Liver (tissue), 9 donors: ENCODE data around the gene XXYLT1. TPM values are rescaled to one million over a fixed set of nuclear protein-coding genes. Genes with fewer than 3 reads are reported as not detected.
A peak's percentile ranks its signal among the peaks of the same experiment; 100 is the strongest.

Source experiments
- DNase-seq: peaks from one replicate; pipeline ENCODE4 v3.0.0-alpha.2; 2017; ENCODE audit warnings: low spot score
- H3K27ac ChIP-seq, 2 donors: one replicate each; pipeline ENCODE4 v1.7.0; 2013; ENCODE audit warnings: inconsistent platforms in 2 of 2, low read length in 2 of 2, control low read depth in 1 of 2, low read depth in 1 of 2, mild to moderate bottlenecking in 1 of 2
- H3K27me3 ChIP-seq, 4 donors: one replicate each; pipeline versions ENCODE4 v1.6.1 to v1.7.0; 2013; ENCODE audit warnings: low read length in 3 of 4, inconsistent platforms in 1 of 4, mild to moderate bottlenecking in 1 of 4, moderate library complexity in 1 of 4; ENCODE audit not compliant: control insufficient read depth in 4 of 4, insufficient read depth in 4 of 4
- H3K36me3 ChIP-seq, 4 donors: one replicate each; pipeline versions ENCODE4 v1.6.1 to v1.7.0; 2013; ENCODE audit warnings: low read length in 3 of 4, mild to moderate bottlenecking in 3 of 4, low read depth in 1 of 4, moderate library complexity in 1 of 4; ENCODE audit not compliant: control insufficient read depth in 4 of 4, insufficient read depth in 3 of 4
- H3K4me1 ChIP-seq, 4 donors: one replicate each; pipeline versions ENCODE4 v1.6.1 to v1.7.0; 2013; ENCODE audit warnings: low read length in 3 of 4, mild to moderate bottlenecking in 3 of 4, moderate library complexity in 1 of 4; ENCODE audit not compliant: control insufficient read depth in 4 of 4, insufficient read depth in 4 of 4
- H3K4me3 ChIP-seq, 3 donors: one replicate each; pipeline versions ENCODE4 v1.6.1 to v1.7.0; 2013; ENCODE audit warnings: low read length in 3 of 3, control low read depth in 1 of 3, low read depth in 1 of 3, mild to moderate bottlenecking in 1 of 3
- H3K9ac ChIP-seq, 2 donors: one replicate each; pipeline ENCODE4 v1.7.0; 2013; ENCODE audit warnings: low read length in 2 of 2, mild to moderate bottlenecking in 2 of 2, moderate library complexity in 2 of 2, control low read depth in 1 of 2, low read depth in 1 of 2
- H3K9me3 ChIP-seq, 4 donors: one replicate each; pipeline versions ENCODE4 v1.6.1 to v1.7.0; 2013; ENCODE audit warnings: low read length in 3 of 4; ENCODE audit not compliant: control insufficient read depth in 4 of 4
- ATF3 ChIP-seq: IDR thresholded peaks from 2 replicates; pipeline ENCODE4 v1.6.1; 2016; ENCODE audit warnings: antibody characterized with exemption
- FOXA1 ChIP-seq: IDR thresholded peaks from 2 replicates; pipeline ENCODE4 v1.6.1; 2016; ENCODE audit warnings: antibody characterized with exemption
- FOXA2 ChIP-seq: IDR thresholded peaks from 2 replicates; pipeline ENCODE4 v1.6.1; 2016; ENCODE audit warnings: antibody characterized with exemption
- GABPA ChIP-seq, 2 donors: IDR thresholded peaks in 1 of 2; conservative IDR thresholded peaks in 1 of 2; 2 replicates each; pipeline ENCODE4 v1.6.1; 2016; ENCODE audit warnings: antibody characterized with exemption in 2 of 2, mild to moderate bottlenecking in 1 of 2, moderate library complexity in 1 of 2
- HNF4A ChIP-seq, 2 donors: conservative IDR thresholded peaks; 2 replicates each; pipeline ENCODE4 v1.6.1; 2016; ENCODE audit warnings: antibody characterized with exemption in 2 of 2, mild to moderate bottlenecking in 2 of 2
- HNF4G ChIP-seq: IDR thresholded peaks from 2 replicates; pipeline ENCODE4 v1.6.1; 2016; ENCODE audit warnings: antibody characterized with exemption
- MAX ChIP-seq: IDR thresholded peaks from 2 replicates; pipeline ENCODE4 v1.6.1; 2016; ENCODE audit warnings: antibody characterized with exemption
- NR2F2 ChIP-seq: IDR thresholded peaks from 2 replicates; pipeline ENCODE4 v1.6.1; 2016; ENCODE audit warnings: antibody characterized with exemption
- RAD21 ChIP-seq, 2 donors: IDR thresholded peaks; 2 replicates each; pipeline ENCODE4 v1.6.1; 2016; ENCODE audit warnings: antibody characterized with exemption in 2 of 2, mild to moderate bottlenecking in 2 of 2
- REST ChIP-seq: IDR thresholded peaks from 2 replicates; pipeline ENCODE4 v1.6.1; 2016; ENCODE audit warnings: antibody characterized with exemption, mild to moderate bottlenecking
- RXRA ChIP-seq, 2 donors: IDR thresholded peaks; 2 replicates each; pipeline ENCODE4 v1.6.1; 2017 to 2018; ENCODE audit warnings: antibody characterized with exemption in 2 of 2, mild to moderate bottlenecking in 1 of 2
- SP1 ChIP-seq: IDR thresholded peaks from 2 replicates; pipeline ENCODE4 v1.6.1; 2018; ENCODE audit warnings: antibody characterized with exemption, mild to moderate bottlenecking
- TAF1 ChIP-seq: conservative IDR thresholded peaks from 2 replicates; pipeline ENCODE4 v1.6.1; 2016; ENCODE audit warnings: antibody characterized with exemption, mild to moderate bottlenecking
- ZBTB33 ChIP-seq: IDR thresholded peaks from 2 replicates; pipeline ENCODE4 v1.6.1; 2016; ENCODE audit warnings: antibody characterized with exemption
- WGBS: extraction: QIAGEN DNeasy Blood & Tissue Kit; methylation state at CpG from one replicate; pipeline ENCODE4 v1.1.7; 2013; 5-methylcytosine and 5-hydroxymethylcytosine counted together
- polyA plus RNA-seq, 2 donors: library from polyadenylated mRNA; stranded (reverse) in 1 of 2; unstranded in 1 of 2; fragments of 200-250 nt in 1 of 2; fragments of >200 nt in 1 of 2; fragmentation: Nextera tagmentation in 1 of 2; extraction: Ambion mirVana in 1 of 2; gene quantifications; one replicate each; pipeline versions ENCODE4 v1.2.1 to v1.2.3, GENCODE V29; 2013 to 2015
- total RNA-seq, 2 donors: library from RNA; depleted of rRNA; stranded (reverse); fragments of >200 nt; gene quantifications; one replicate each; pipeline ENCODE4 v1.2.3, GENCODE V29; 2014
- donor health status: healthy.
- donor health status: healthy.
- donor health status: healthy.
- donor health status: healthy.
- donor health status: healthy.

XXYLT1 gene
- total and polyA plus RNA-seq, 4 donors: 0.93 to 7.6 (median 2.8) TPM

- H3K4me1 ChIP-seq: peaks cover 0 to 2% (median 0%) of the 10 kb centered on the region in 4 donors
- H3K4me3 ChIP-seq: no peak overlapping the region
- no peak for DNase-seq
- H3K36me3 ChIP-seq: no peaks in the 10 kb centered on the region
- no peak overlapping the region for H3K9ac ChIP-seq
- no peaks in the 10 kb centered on the region for H3K9me3 ChIP-seq
- WGBS: 73% methylated on average over 17 of the region's 17 CpGs
- H3K27ac ChIP-seq: peak overlapping the region in 1 of 2 donors; percentile 24
- TF ChIP-seq FOXA1 (no peak), REST (no peak)
- no peaks in the 10 kb centered on the region for H3K27me3 ChIP-seq
These were observed 123.3 kb downstream of the XXYLT1 start for GRCh38 chr3:195147649-195148080.

GRCh38 chr3:195146131-195146530 is 124.8 kb downstream of the XXYLT1 start:
- Histone ChIP-seq H3K4me3 (no peak overlapping the region), H3K4me1 (peaks cover 0 to 2% (median 0%) of the 10 kb centered on the region in 4 donors), H3K9me3 (peaks cover 0 to 3% (median 0%) of the 10 kb centered on the region in 4 donors), H3K27me3 (no peaks in the 10 kb centered on the region), H3K36me3 (no peaks in the 10 kb centered on the region), H3K9ac (no peak overlapping the region), H3K27ac (no peak overlapping the region)
- no peak for TF ChIP-seq ZBTB33
- TF ChIP-seq SP1: no peak
- no peak for TF ChIP-seq ATF3
- TF ChIP-seq MAX: no peak
- TF ChIP-seq HNF4A (conservative IDR thresholded peaks at IDR 0.05): no peak
- no peak for TF ChIP-seq FOXA2
- TF ChIP-seq RAD21 (IDR thresholded peaks at IDR 0.05): no peak
- no peak for TF ChIP-seq TAF1
- TF ChIP-seq HNF4G: no peak
- no peak for TF ChIP-seq FOXA1
- TF ChIP-seq RXRA (IDR thresholded peaks at IDR 0.05): no peak
- no peak for TF ChIP-seq GABPA (IDR thresholded peaks at IDR 0.05 in 1 of 2, conservative IDR thresholded peaks at IDR 0.05 in 1 of 2)
- no peak for TF ChIP-seq REST
- TF ChIP-seq NR2F2: no peak
- no peak for DNase-seq
- 87% methylated on average over 8 of the region's 8 CpGs for WGBS
